Neuronal stem cell (in vitro differentiated cells): Measurements from ENCODE around the gene NWD2. TPM values are rescaled to one million over a fixed set of nuclear protein-coding genes. Genes with fewer than 3 reads are reported as not detected.
"Not testable (repeated sequence)": the region's sequence is repeated elsewhere in the genome, so short reads cannot be mapped to it uniquely, and the experiment has no call there.

Experiments
- DNase-seq: peaks from one replicate; pipeline ENCODE4 v3.0.0-alpha.2; 2013; ENCODE audit warnings: low spot score
- H2AFZ ChIP-seq: one replicate; pipeline ENCODE4 v1.6.1; 2013; ENCODE audit warnings: mild to moderate bottlenecking, low read length, inconsistent platforms
- H2AK5ac ChIP-seq: 2 replicates; pipeline ENCODE4 v1.6.1; 2013; ENCODE audit warnings: low read depth, mild to moderate bottlenecking, inconsistent platforms, low read length, moderate library complexity, mixed read lengths
- H2BK120ac ChIP-seq: 2 replicates; pipeline ENCODE4 v1.6.1; 2013; ENCODE audit warnings: low read depth, mild to moderate bottlenecking, inconsistent platforms, low read length, moderate library complexity, mixed read lengths
- H2BK12ac ChIP-seq: one replicate; pipeline ENCODE4 v1.6.1; 2013; ENCODE audit warnings: low read length, inconsistent platforms
- H2BK15ac ChIP-seq: 2 replicates; pipeline ENCODE4 v1.6.1; 2013; ENCODE audit warnings: mild to moderate bottlenecking, low read length, inconsistent platforms, mixed read lengths
- H2BK5ac ChIP-seq: one replicate; pipeline ENCODE4 v1.6.1; 2013; ENCODE audit warnings: inconsistent platforms, mild to moderate bottlenecking, low read length, moderate library complexity
- H3K14ac ChIP-seq: one replicate; pipeline ENCODE4 v1.6.1; 2013; ENCODE audit warnings: low read length, inconsistent platforms
- H3K18ac ChIP-seq: 2 replicates; pipeline ENCODE4 v1.6.1; 2013; ENCODE audit warnings: low read length, inconsistent platforms
- H3K23ac ChIP-seq: 2 replicates; pipeline ENCODE4 v1.6.1; 2013; ENCODE audit warnings: low read depth, mild to moderate bottlenecking, mixed read lengths, low read length, inconsistent platforms; ENCODE audit not compliant: poor library complexity
- H3K27ac ChIP-seq: replicated peaks from 3 replicates; pipeline ENCODE4 v1.5.1; 2013; ENCODE audit warnings: low read length, inconsistent platforms
- H3K27me3 ChIP-seq, 3 experiments: 2 replicates each; pipeline ENCODE4 v1.6.1; 2013; ENCODE audit warnings: low read length in 3 of 3, mild to moderate bottlenecking in 2 of 3, inconsistent platforms in 1 of 3, low read depth in 1 of 3, mixed read lengths in 1 of 3, moderate library complexity in 1 of 3; ENCODE audit not compliant: control insufficient read depth in 3 of 3, insufficient read depth in 3 of 3
- H3K36me3 ChIP-seq, 2 donors: replicated peaks in 1 of 2; 2 replicates each; pipeline ENCODE4 v1.6.1; 2013; ENCODE audit warnings: low read length in 2 of 2; ENCODE audit not compliant: control insufficient read depth in 2 of 2, insufficient read depth in 2 of 2
- H3K4ac ChIP-seq: 2 replicates; pipeline ENCODE4 v1.6.1; 2013; ENCODE audit warnings: inconsistent platforms, mild to moderate bottlenecking, low read length, moderate library complexity
- H3K4me1 ChIP-seq, 2 donors: 1 replicate in 1 of 2; 2 replicates in 1 of 2; pipeline ENCODE4 v1.6.1; 2013; ENCODE audit warnings: low read length in 2 of 2, low read depth in 1 of 2; ENCODE audit not compliant: control insufficient read depth in 2 of 2, insufficient read depth in 1 of 2
- H3K4me2 ChIP-seq: one replicate; pipeline ENCODE4 v1.6.1; 2013; ENCODE audit warnings: mild to moderate bottlenecking, low read length, inconsistent platforms; ENCODE audit not compliant: insufficient read depth, poor library complexity, severe bottlenecking
- H3K4me3 ChIP-seq, 2 donors: 2 replicates each; pipeline ENCODE4 v1.5.1; 2013; ENCODE audit warnings: low read length in 2 of 2, mild to moderate bottlenecking in 2 of 2, inconsistent platforms in 1 of 2, moderate library complexity in 1 of 2
- H3K79me1 ChIP-seq: one replicate; pipeline ENCODE4 v1.6.1; 2013; ENCODE audit warnings: low read depth, mild to moderate bottlenecking, inconsistent platforms, low read length, moderate library complexity
- H3K9ac ChIP-seq: one replicate; pipeline ENCODE4 v1.6.1; 2013; ENCODE audit warnings: mild to moderate bottlenecking, low read depth, low read length, inconsistent platforms; ENCODE audit not compliant: poor library complexity
- H3K9me3 ChIP-seq, 2 donors: replicated peaks in 1 of 2; 2 replicates each; pipeline versions ENCODE3 to v1.6.1; 2013; ENCODE audit warnings: low read length in 2 of 2, mild to moderate bottlenecking in 2 of 2, inconsistent platforms in 1 of 2, low read depth in 1 of 2, mixed read lengths in 1 of 2, moderate library complexity in 1 of 2; ENCODE audit not compliant: control insufficient read depth in 2 of 2, insufficient read depth in 1 of 2
- H4K8ac ChIP-seq: one replicate; pipeline ENCODE4 v1.6.1; 2013; ENCODE audit warnings: low read depth, mild to moderate bottlenecking, inconsistent platforms, low read length, moderate library complexity
- H4K91ac ChIP-seq: one replicate; pipeline ENCODE4 v1.6.1; 2013; ENCODE audit warnings: low read length, low read depth, mild to moderate bottlenecking, inconsistent platforms; ENCODE audit not compliant: poor library complexity
- WGBS, 2 donors: extraction: QIAGEN DNeasy Blood & Tissue Kit; methylation state at CpG; one replicate each; pipeline ENCODE4 v1.1.7; 2013; ENCODE audit warnings: missing lambda C conversion rate in 2 of 2, mixed read lengths in 1 of 2; ENCODE audit not compliant: insufficient read length in 2 of 2, insufficient replicate concordance in 1 of 2; ENCODE audit errors: extremely low coverage in 2 of 2; 5-methylcytosine and 5-hydroxymethylcytosine counted together
- small RNA-seq: library from polyadenylated mRNA; stranded (forward); fragments of <200 nt; extraction: miRNeasy Mini kit (QIAGEN cat#:217004); gene quantifications from one replicate; pipeline ENCODE3, GENCODE V24; 2013; ENCODE audit not compliant: insufficient read depth

NWD2 gene

DNA sequence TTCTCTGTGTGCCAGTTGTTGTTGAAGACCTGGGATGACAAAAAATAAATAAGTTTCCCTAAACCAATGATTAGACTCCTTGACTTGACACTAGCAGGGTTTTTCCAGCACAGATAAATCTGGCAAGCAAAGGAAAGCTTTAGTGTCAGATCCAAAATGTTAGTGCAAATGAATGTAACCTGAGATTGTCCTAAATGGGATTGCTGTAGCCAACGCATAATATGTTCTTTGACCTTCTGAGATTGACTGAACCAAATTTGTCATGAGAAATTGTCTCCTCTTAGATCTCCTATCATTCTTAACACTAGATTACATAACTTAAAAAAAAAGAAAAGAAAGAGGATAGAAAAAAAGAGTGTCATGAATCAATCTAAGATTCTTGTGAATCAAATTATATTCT, 245.2 kb downstream of the NWD2 start:
- Histone ChIP-seq H3K23ac (no peak overlapping the region), H3K9ac (no peak overlapping the region), H4K8ac (no peak overlapping the region), H3K4ac (no peak overlapping the region), H3K79me1 (no peaks in the 10 kb centered on the region), H3K36me3 (no peaks in the 10 kb centered on the region), H3K14ac (no peak overlapping the region), H3K18ac (no peak overlapping the region), H4K91ac (no peak overlapping the region), H3K27ac (no peak overlapping the region), H2BK12ac (no peak overlapping the region), H3K4me2 (no peak overlapping the region), H2AK5ac (no peak overlapping the region), H2BK5ac (no peak overlapping the region), H2BK15ac (no peak overlapping the region), H3K9me3 (peaks cover 0 to 3% of the 10 kb centered on the region in 2 donors), H2AFZ (no peak overlapping the region), H3K4me3 (no peak overlapping the region), H2BK120ac (no peak overlapping the region), H3K4me1 (peaks cover 0 to 2% of the 10 kb centered on the region in 2 donors), H3K27me3 (no peaks in the 10 kb centered on the region)
- no CpG with 5 or more reads among the region's 1 CpG for WGBS, 2 donors
- no peak for DNase-seq

- Histone ChIP-seq H3K23ac (no peak overlapping the region), H3K18ac (no peak overlapping the region), H3K36me3 (no peaks in the 10 kb centered on the region), H3K27me3 (no peaks in the 10 kb centered on the region), H3K9me3 (peaks cover 0 to 3% of the 10 kb centered on the region in 2 donors), H2BK5ac (no peak overlapping the region), H3K9ac (no peak overlapping the region), H3K4me3 (no peak overlapping the region), H3K79me1 (no peaks in the 10 kb centered on the region), H2BK12ac (no peak overlapping the region), H4K8ac (no peak overlapping the region), H2BK15ac (no peak overlapping the region), H3K14ac (no peak overlapping the region), H3K4ac (no peak overlapping the region), H2BK120ac (no peak overlapping the region), H4K91ac (no peak overlapping the region), H3K4me1 (peaks cover 0 to 2% of the 10 kb centered on the region in 2 donors), H2AFZ (no peak overlapping the region), H2AK5ac (no peak overlapping the region), H3K4me2 (no peak overlapping the region), H3K27ac (no peak overlapping the region)
- WGBS, 2 donors: no CpG with 5 or more reads among the region's 9 CpGs
- no peak for DNase-seq
Observed at GRCh38 chr4:37490391-37491347, 246.1 kb downstream of the NWD2 start.

GRCh38 chr4:37495353-37495752, 250.8 kb downstream of the NWD2 start:
- H3K18ac ChIP-seq, H3K9ac ChIP-seq, H4K8ac ChIP-seq, H2BK12ac ChIP-seq, H3K27me3 ChIP-seq, H3K4ac ChIP-seq, DNase-seq, H2BK5ac ChIP-seq, H3K23ac ChIP-seq, H3K79me1 ChIP-seq, H3K4me2 ChIP-seq, H2BK120ac ChIP-seq, H2AFZ ChIP-seq, H3K27ac ChIP-seq, H2AK5ac ChIP-seq, H2BK15ac ChIP-seq, H3K4me3 ChIP-seq, H3K36me3 ChIP-seq, H4K91ac ChIP-seq, H3K4me1 ChIP-seq, H3K9me3 ChIP-seq, H3K14ac ChIP-seq: not testable (repeated sequence)
- WGBS, 2 donors: no CpG with 5 or more reads among the region's 4 CpGs

Small RNA genes lying within 50 kb of the gene (small RNA-seq; reads per million reads assigned to genes)
- gene MIR4801: not detected
